SH-SY5Y (cell line): ENCODE measurements around the gene TJP2.

Experiments
- GATA2 ChIP-seq: IDR thresholded peaks from 2 replicates; pipeline ENCODE4 v1.6.1; 2011; ENCODE audit warnings: mild to moderate bottlenecking, low read depth, low read length
- GATA3 ChIP-seq: IDR thresholded peaks from 2 replicates; pipeline ENCODE4 v1.6.1; 2011; ENCODE audit warnings: low read depth, mild to moderate bottlenecking, low read length, moderate library complexity

GRCh38 chr9:69211424-69212036, 37.5 kb downstream of the TJP2 start:
- TF ChIP-seq GATA2 (no peak), GATA3 (no peak)
